Ectodermal cell (in vitro differentiated cells): ENCODE data around the gene SERPINA4.

Source experiments
- H3K27ac ChIP-seq: 2 replicates; pipeline ENCODE4 v1.7.0; 2013; ENCODE audit warnings: mild to moderate bottlenecking, low read depth, low read length; ENCODE audit not compliant: insufficient read depth, poor library complexity, severe bottlenecking
- H3K27me3 ChIP-seq: 2 replicates; pipeline ENCODE4 v1.7.0; 2013; ENCODE audit warnings: mild to moderate bottlenecking, low read length; ENCODE audit not compliant: insufficient read depth, control insufficient read depth, poor library complexity, severe bottlenecking
- H3K36me3 ChIP-seq: one replicate; pipeline ENCODE4 v1.7.0; 2013; ENCODE audit warnings: low read length; ENCODE audit not compliant: control insufficient read depth, insufficient read depth
- H3K4me1 ChIP-seq: one replicate; pipeline ENCODE4 v1.7.0; 2013; ENCODE audit warnings: low read length; ENCODE audit not compliant: control insufficient read depth, insufficient read depth
- H3K4me3 ChIP-seq: 2 replicates; pipeline ENCODE4 v1.7.0; 2013; ENCODE audit warnings: low read depth, low read length, control low read depth; ENCODE audit not compliant: insufficient read depth
- H3K9me3 ChIP-seq: 2 replicates; pipeline ENCODE4 v1.7.0; 2013; ENCODE audit warnings: mild to moderate bottlenecking, low read length, moderate library complexity; ENCODE audit not compliant: control insufficient read depth
- WGBS, 2 experiments: methylation state at CpG; one replicate each; pipeline ENCODE4 v1.1.7; 2013; ENCODE audit warnings: missing lambda C conversion rate in 2 of 2; 5-methylcytosine and 5-hydroxymethylcytosine counted together

The SERPINA4 gene

GRCh38 chr14:94524093-94524492 lies 37.1 kb upstream of the SERPINA4 start:
- no peak overlapping the region for H3K4me3 ChIP-seq
- WGBS, 2 experiments, result 85 to 93% methylated on average over 3 of the region's 3 CpGs
- H3K9me3 ChIP-seq, result no peaks in the 10 kb centered on the region
- H3K36me3 ChIP-seq, result no peaks in the 10 kb centered on the region
- H3K4me1 ChIP-seq, result no peaks in the 10 kb centered on the region
- H3K27ac ChIP-seq, result no peak overlapping the region
- no peaks in the 10 kb centered on the region for H3K27me3 ChIP-seq

DNA sequence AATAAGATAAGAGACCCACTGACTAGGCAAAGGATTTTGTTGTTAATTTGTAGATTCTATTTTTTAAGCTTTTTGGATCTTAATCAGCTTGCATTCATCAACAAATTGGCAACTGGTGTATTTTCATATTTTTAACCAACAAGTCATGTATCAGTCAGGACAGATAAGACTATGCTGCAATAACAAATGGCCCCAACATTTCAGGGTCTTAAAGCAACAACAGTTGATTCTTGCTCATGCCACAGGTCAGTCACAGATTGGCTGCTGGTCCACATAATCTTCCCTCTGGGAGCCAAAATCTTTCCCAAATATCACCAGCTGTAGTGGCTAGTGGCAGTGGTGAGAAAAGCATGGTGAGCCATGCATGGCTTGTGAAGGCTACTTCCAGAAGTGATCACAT lies 30.1 kb upstream of the SERPINA4 start:
- no peak overlapping the region for H3K4me3 ChIP-seq
- H3K9me3 ChIP-seq, result no peaks in the 10 kb centered on the region
- H3K4me1 ChIP-seq, result no peaks in the 10 kb centered on the region
- no peaks in the 10 kb centered on the region for H3K36me3 ChIP-seq
- no peak overlapping the region for H3K27ac ChIP-seq
- H3K27me3 ChIP-seq, result no peaks in the 10 kb centered on the region

DNA sequence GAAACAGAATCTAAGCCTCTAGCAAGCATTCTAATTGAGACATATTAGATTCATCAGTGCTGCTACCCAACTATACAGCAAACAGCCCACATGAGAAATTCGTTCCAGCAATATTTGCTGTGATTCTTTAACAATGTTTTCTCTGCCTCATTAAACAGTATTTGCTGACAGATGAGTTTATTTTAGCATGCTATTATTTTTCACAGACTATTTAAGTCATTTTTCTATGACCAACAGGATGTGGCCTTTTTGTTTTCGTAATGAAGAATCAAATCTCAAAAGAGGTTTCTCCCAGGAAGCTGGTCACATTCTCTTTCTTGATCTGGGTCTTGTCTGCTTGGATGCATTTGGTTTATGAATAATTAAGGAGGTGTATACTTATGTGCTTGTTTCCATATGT lies 28.8 kb upstream of the SERPINA4 start:
- Histone ChIP-seq H3K27me3 (no peaks in the 10 kb centered on the region), H3K4me1 (no peaks in the 10 kb centered on the region), H3K27ac (no peak overlapping the region), H3K4me3 (no peak overlapping the region), H3K9me3 (no peaks in the 10 kb centered on the region), H3K36me3 (no peaks in the 10 kb centered on the region)
- 93% methylated on average over 2 of the region's 2 CpGs for WGBS, 2 experiments

- no peaks in the 10 kb centered on the region for H3K9me3 ChIP-seq
- no peaks in the 10 kb centered on the region for H3K36me3 ChIP-seq
- H3K27me3 ChIP-seq, result no peaks in the 10 kb centered on the region
- WGBS, 2 experiments, result 94 to 95% methylated on average over 3 of the region's 3 CpGs
- H3K4me1 ChIP-seq, result no peaks in the 10 kb centered on the region
- no peak overlapping the region for H3K27ac ChIP-seq
- H3K4me3 ChIP-seq, result no peak overlapping the region
These were observed 25.7 kb upstream of the SERPINA4 start for GRCh38 chr14:94535506-94535905.

- Histone ChIP-seq H3K27me3 (no peaks in the 10 kb centered on the region), H3K4me3 (no peak overlapping the region), H3K9me3 (no peaks in the 10 kb centered on the region), H3K27ac (no peak overlapping the region), H3K36me3 (no peaks in the 10 kb centered on the region), H3K4me1 (no peaks in the 10 kb centered on the region)
- 75 to 80% methylated on average over 2 of the region's 2 CpGs for WGBS, 2 experiments
These were observed 24.4 kb upstream of the SERPINA4 start for GRCh38 chr14:94536836-94537235.

DNA sequence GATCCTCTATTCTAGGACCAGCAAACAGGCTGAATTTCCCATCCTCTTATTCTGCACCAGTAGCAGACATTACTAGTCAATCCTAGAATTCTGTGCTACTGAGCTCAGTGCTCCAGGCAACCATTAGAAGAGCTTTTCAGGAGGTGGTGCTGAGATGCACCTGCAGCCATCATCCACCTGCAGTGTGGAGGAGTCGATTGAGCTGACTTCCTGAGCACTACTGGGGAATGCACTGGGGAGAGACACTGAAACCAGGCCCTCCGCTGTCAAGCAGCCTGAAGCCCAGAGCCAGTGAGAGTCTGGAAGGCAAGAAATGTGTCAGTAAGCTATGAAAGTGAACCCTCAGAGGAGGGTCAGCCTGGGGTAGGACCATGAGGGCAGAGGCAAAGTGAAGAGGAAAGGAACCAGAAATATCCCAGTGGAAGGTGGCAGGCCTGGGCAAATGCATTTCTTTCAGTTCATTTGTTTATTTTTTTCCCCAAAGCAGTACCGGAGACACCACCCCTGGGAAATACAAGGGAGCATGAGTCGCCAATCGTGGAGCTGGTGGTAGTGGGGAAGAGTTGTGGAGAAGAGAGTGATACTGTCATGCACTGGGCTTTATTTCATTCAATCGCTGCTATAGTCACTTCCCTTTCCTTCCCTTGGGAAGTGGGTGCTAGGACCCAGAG lies 23.0 kb upstream of the SERPINA4 start:
- no peaks in the 10 kb centered on the region for H3K9me3 ChIP-seq
- 92 to 93% methylated on average over 6 of the region's 6 CpGs for WGBS, 2 experiments
- no peak overlapping the region for H3K27ac ChIP-seq
- peaks cover under 1% of the 10 kb centered on the region for H3K4me1 ChIP-seq
- no peaks in the 10 kb centered on the region for H3K27me3 ChIP-seq
- H3K4me3 ChIP-seq, result no peak overlapping the region
- no peaks in the 10 kb centered on the region for H3K36me3 ChIP-seq

- H3K27ac ChIP-seq, result no peak overlapping the region
- H3K27me3 ChIP-seq, result no peaks in the 10 kb centered on the region
- H3K9me3 ChIP-seq, result no peaks in the 10 kb centered on the region
- WGBS, 2 experiments, result 93 to 95% methylated on average over 7 of the region's 7 CpGs
- no peak overlapping the region for H3K4me3 ChIP-seq
- no peaks in the 10 kb centered on the region for H3K36me3 ChIP-seq
- H3K4me1 ChIP-seq, result peaks cover 6% of the 10 kb centered on the region
These were observed 22.1 kb upstream of the SERPINA4 start for GRCh38 chr14:94539181-94539580.

DNA sequence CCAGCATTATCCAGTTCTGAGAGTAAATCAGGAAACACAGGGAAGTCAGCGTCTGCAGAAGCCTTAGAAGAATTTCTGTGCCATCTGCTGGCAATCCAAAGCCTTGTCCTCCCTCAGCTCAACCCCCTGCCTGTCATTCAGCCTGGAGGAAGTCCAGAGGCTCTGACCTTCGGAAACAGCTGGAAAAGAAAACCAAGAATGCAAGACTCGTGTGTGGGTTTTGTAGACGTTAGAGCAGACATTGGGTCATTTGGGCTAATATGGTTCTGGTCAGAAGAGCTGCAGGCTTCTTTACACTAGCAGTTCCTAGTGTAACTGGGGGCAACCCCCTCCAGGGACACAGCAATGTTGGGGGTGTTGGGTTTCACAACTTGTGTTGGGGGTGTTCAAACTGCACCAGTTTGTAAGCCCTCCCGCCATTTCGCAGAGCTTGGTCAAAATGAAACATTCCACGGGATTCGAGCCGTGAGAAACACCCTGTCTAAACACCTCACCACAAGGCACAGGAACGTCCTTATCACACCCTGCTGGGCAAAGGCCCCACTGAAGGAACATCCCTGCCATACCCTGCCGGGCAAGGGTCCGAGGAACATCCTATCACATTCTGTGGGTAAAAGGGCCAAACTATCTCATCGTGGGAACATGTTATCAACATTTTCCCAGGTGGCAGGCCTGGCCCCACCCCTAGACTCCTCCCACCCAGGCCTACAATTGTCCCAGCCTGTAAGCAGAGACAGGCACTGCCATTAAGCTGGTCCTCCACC lies 21.0 kb upstream of the SERPINA4 start:
- peaks cover 10% of the 10 kb centered on the region for H3K4me1 ChIP-seq
- WGBS, 2 experiments, result 75 to 79% methylated on average over 13 of the region's 13 CpGs
- H3K4me3 ChIP-seq, result no peak overlapping the region
- no peaks in the 10 kb centered on the region for H3K27me3 ChIP-seq
- no peaks in the 10 kb centered on the region for H3K36me3 ChIP-seq
- no peak overlapping the region for H3K27ac ChIP-seq
- no peaks in the 10 kb centered on the region for H3K9me3 ChIP-seq

DNA sequence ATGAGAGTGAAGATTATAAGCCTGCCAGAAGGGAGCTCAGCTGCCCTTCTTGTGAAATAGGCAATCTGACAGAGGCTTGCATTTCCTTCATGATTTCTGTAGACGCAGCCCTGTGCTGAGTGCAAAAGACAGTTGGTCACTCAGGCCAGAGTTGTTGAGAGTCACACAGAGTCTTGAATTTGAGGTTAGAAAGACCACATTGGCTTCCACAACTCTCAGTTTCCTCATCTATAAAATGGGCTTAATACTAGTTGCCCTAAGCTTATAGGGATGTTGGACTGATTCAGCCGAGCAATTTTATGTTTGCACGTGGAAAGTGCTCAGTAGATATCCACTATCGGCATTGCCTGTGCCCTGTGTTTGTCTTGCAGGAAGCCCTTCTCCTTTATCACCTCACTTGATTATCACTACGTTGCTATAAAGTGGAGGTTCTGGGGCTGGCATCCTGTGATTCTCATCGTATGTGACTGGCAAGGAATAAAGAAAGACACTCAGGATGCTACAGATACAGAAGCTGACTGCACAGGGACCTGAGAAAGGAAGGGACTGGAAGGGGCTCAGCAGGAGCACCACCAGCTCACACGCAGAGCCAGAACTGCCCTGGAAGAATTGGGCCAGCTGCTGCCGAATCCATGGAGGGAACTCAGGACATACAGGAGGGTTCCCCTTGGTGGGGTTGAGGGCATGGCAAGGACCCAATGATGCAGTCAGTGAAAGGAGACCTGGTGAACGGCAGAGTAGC lies 19.8 kb upstream of the SERPINA4 start:
- no peak overlapping the region for H3K4me3 ChIP-seq
- 91 to 93% methylated on average over 9 of the region's 9 CpGs for WGBS, 2 experiments

GRCh38 chr14:94542111-94542810 lies 19.0 kb upstream of the SERPINA4 start:
- Histone ChIP-seq H3K4me3 (no peak overlapping the region), H3K4me1 (peaks cover 14% of the 10 kb centered on the region), H3K36me3 (no peaks in the 10 kb centered on the region), H3K27me3 (no peaks in the 10 kb centered on the region), H3K9me3 (no peaks in the 10 kb centered on the region), H3K27ac (no peak overlapping the region)
- 93 to 95% methylated on average over 12 of the region's 12 CpGs for WGBS, 2 experiments

More for the DNA sequence above, 19.8 kb upstream of the SERPINA4 start:
- H3K9me3 ChIP-seq, result no peaks in the 10 kb centered on the region
- no peaks in the 10 kb centered on the region for H3K36me3 ChIP-seq
- no peak overlapping the region for H3K27ac ChIP-seq
- H3K4me1 ChIP-seq, result peaks cover 14% of the 10 kb centered on the region
- H3K27me3 ChIP-seq, result no peaks in the 10 kb centered on the region
